ENCODE results near the gene PSME1. TPM values are rescaled to one million over a fixed set of nuclear protein-coding genes. Genes with fewer than 3 reads are reported as not detected.

The PSME1 gene
- total and polyA plus RNA-seq, 2 donors from 2014 or later = 244 to 333 TPM

- DNase-seq = peak in 1 of 5 donors; percentile 71
Measured at GRCh38 chr14:24098927-24099813, 36.8 kb upstream of the PSME1 start.

GRCh38 chr14:24100197-24100981, 35.6 kb upstream of the PSME1 start:
- Histone ChIP-seq H3K4me1 (ENCODE audit: control insufficient read depth in 2 of 3, insufficient read depth in 2 of 3, low read depth in 1 of 3, low read length in 3 of 3) (peaks cover 0 to 10% (median 0%) of the 10 kb centered on the region in 3 donors), H3K9ac (ENCODE audit: low read length in 3 of 3) (no peak overlapping the region), H3K4me3 (ENCODE audit: low read length in 3 of 3) (no peak overlapping the region), H3K9me3 (ENCODE audit: control insufficient read depth in 2 of 3, insufficient read depth in 1 of 3, low read length in 3 of 3) (no peaks in the 10 kb centered on the region), H3K27ac (ENCODE audit: low read depth in 2 of 2, low read length in 2 of 2) (no peak overlapping the region), H3K27me3 (ENCODE audit: control insufficient read depth, insufficient read depth, low read length) (no peaks in the 10 kb centered on the region), H3K36me3 (ENCODE audit: control insufficient read depth in 2 of 3, insufficient read depth in 3 of 3, low read length in 3 of 3) (peaks cover 0 to 31% (median 16%) of the 10 kb centered on the region in 3 donors)
- DNase-seq (peak in 1 of 5 donors; percentile 7), FAIRE-seq (no peak)
- intact Hi-C loops (cut with DNase I) = no loop called here
- TF ChIP-seq CTCF (IDR thresholded peaks at IDR 0.05; ENCODE audit: borderline replicate concordance, extremely low read depth, insufficient read depth) = no peak

More at GRCh38 chr14:24098927-24099813, 36.8 kb upstream of the PSME1 start:
- Histone ChIP-seq H3K9ac (ENCODE audit: low read length in 3 of 3) (no peak overlapping the region), H3K36me3 (ENCODE audit: control insufficient read depth in 2 of 3, insufficient read depth in 3 of 3, low read length in 3 of 3) (peaks cover 0 to 31% (median 16%) of the 10 kb centered on the region in 3 donors), H3K4me3 (ENCODE audit: low read length in 3 of 3) (no peak overlapping the region), H3K27ac (ENCODE audit: low read depth in 2 of 2, low read length in 2 of 2) (no peak overlapping the region), H3K4me1 (ENCODE audit: control insufficient read depth in 2 of 3, insufficient read depth in 2 of 3, low read depth in 1 of 3, low read length in 3 of 3) (peaks cover 0 to 14% (median 4%) of the 10 kb centered on the region in 3 donors), H3K9me3 (ENCODE audit: control insufficient read depth in 2 of 3, insufficient read depth in 1 of 3, low read length in 3 of 3) (no peaks in the 10 kb centered on the region), H3K27me3 (ENCODE audit: control insufficient read depth, insufficient read depth, low read length) (no peaks in the 10 kb centered on the region)
- intact Hi-C loops (cut with DNase I) = no loop called here
- FAIRE-seq = no peak
- no peak for TF ChIP-seq CTCF (IDR thresholded peaks at IDR 0.05; ENCODE audit: borderline replicate concordance, extremely low read depth, insufficient read depth)

- Histone ChIP-seq H3K4me3 (ENCODE audit: low read length in 3 of 3) (no peak overlapping the region), H3K9ac (ENCODE audit: low read length in 3 of 3) (peak overlapping the region in 1 of 3 donors; percentile 16), H3K27me3 (ENCODE audit: control insufficient read depth, insufficient read depth, low read length) (no peaks in the 10 kb centered on the region), H3K4me1 (ENCODE audit: control insufficient read depth in 2 of 3, insufficient read depth in 2 of 3, low read depth in 1 of 3, low read length in 3 of 3) (peaks cover 0 to 6% (median 0%) of the 10 kb centered on the region in 3 donors), H3K9me3 (ENCODE audit: control insufficient read depth in 2 of 3, insufficient read depth in 1 of 3, low read length in 3 of 3) (no peaks in the 10 kb centered on the region), H3K27ac (ENCODE audit: low read depth in 2 of 2, low read length in 2 of 2) (no peak overlapping the region), H3K36me3 (ENCODE audit: control insufficient read depth in 2 of 3, insufficient read depth in 3 of 3, low read length in 3 of 3) (peaks cover 0 to 31% (median 16%) of the 10 kb centered on the region in 3 donors)
- TF ChIP-seq CTCF (IDR thresholded peaks at IDR 0.05; ENCODE audit: borderline replicate concordance, extremely low read depth, insufficient read depth) = no peak
- no peak for FAIRE-seq
- DNase-seq = no peak
- intact Hi-C loops (cut with DNase I) = no loop called here
Measured at GRCh38 chr14:24100982-24101494, 35.0 kb upstream of the PSME1 start.

All from kidney (tissue), 14 donors.